Urothelium cell line (cell line): Measurements from ENCODE around the gene DIPK1A.

Source experiments
- DNase-seq: peaks from one replicate; pipeline ENCODE4 v3.0.0; 2011; ENCODE audit warnings: low spot score, mixed read lengths
- FAIRE-seq: peaks from 2 replicates; lab custom pipeline; 2011; peaks lifted over from hg19 to GRCh38; lab: Jason Lieb, UNC

DIPK1A gene

GRCh38 chr1:92961131-92961895 lies at the start of gene DIPK1A:
Gene DIPK1A (minus strand): TSS chr1:92961462. CDS start chr1:92961429, 33 bp downstream.
- FAIRE-seq (no peak), DNase-seq (peak; percentile 91)

- FAIRE-seq (no peak), DNase-seq (no peak)
Observed at GRCh38 chr1:93007941-93008577, 46.8 kb upstream of the DIPK1A start.

- DNase-seq (no peak), FAIRE-seq (no peak)
Observed at GRCh38 chr1:93005252-93005598, 44.0 kb upstream of the DIPK1A start.

GRCh38 chr1:93004566-93005251 lies 43.4 kb upstream of the DIPK1A start:
- DNase-seq (no peak), FAIRE-seq (no peak)

GRCh38 chr1:93003981-93004380 lies 42.7 kb upstream of the DIPK1A start:
- FAIRE-seq, result no peak
- no peak for DNase-seq

GRCh38 chr1:93002781-93003180 lies 41.5 kb upstream of the DIPK1A start:
- no peak for FAIRE-seq
- no peak for DNase-seq

- DNase-seq (no peak), FAIRE-seq (no peak)
Observed at GRCh38 chr1:93001893-93002292, 40.6 kb upstream of the DIPK1A start.

- DNase-seq, result no peak
- no peak for FAIRE-seq
Observed at GRCh38 chr1:93000751-93001175, 39.5 kb upstream of the DIPK1A start.

GRCh38 chr1:93000291-93000690 lies 39.0 kb upstream of the DIPK1A start:
- DNase-seq (no peak), FAIRE-seq (no peak)

- no peak for FAIRE-seq
- no peak for DNase-seq
Observed at GRCh38 chr1:92998821-92999220, 37.6 kb upstream of the DIPK1A start.

- DNase-seq, result no peak
- no peak for FAIRE-seq
Observed at GRCh38 chr1:92995441-92996430, 34.5 kb upstream of the DIPK1A start.

- peak; percentile 54 for DNase-seq
- no peak for FAIRE-seq
Observed at GRCh38 chr1:92994105-92994712, 32.9 kb upstream of the DIPK1A start.

GRCh38 chr1:92993581-92993980 lies 32.3 kb upstream of the DIPK1A start:
- FAIRE-seq, result no peak
- no peak for DNase-seq

- DNase-seq, result no peak
- FAIRE-seq, result no peak
Observed at GRCh38 chr1:92992877-92993276, 31.6 kb upstream of the DIPK1A start.

- FAIRE-seq, result no peak
- no peak for DNase-seq
Observed at GRCh38 chr1:92992054-92992453, 30.8 kb upstream of the DIPK1A start.

- no peak for DNase-seq
- no peak for FAIRE-seq
Observed at GRCh38 chr1:92990828-92991227, 29.6 kb upstream of the DIPK1A start.

- no peak for FAIRE-seq
Observed at GRCh38 chr1:92989936-92990583, 28.8 kb upstream of the DIPK1A start.

GRCh38 chr1:92989253-92989652 lies 28.0 kb upstream of the DIPK1A start:
- DNase-seq (no peak), FAIRE-seq (no peak)

More at GRCh38 chr1:92989936-92990583, 28.8 kb upstream of the DIPK1A start:
- no peak for DNase-seq

- FAIRE-seq (no peak), DNase-seq (no peak)
Observed at GRCh38 chr1:92987462-92987861, 26.2 kb upstream of the DIPK1A start.

GRCh38 chr1:92985101-92985500 lies 23.8 kb upstream of the DIPK1A start:
- DNase-seq (no peak), FAIRE-seq (no peak)
